Naive thymus-derived CD4-positive, alpha-beta T cell (primary cell): ENCODE results near the gene BTBD8. TPM values are rescaled to one million over a fixed set of nuclear protein-coding genes. Genes with fewer than 3 reads are reported as not detected.

Experiments used
- ATAC-seq: fragments of 150-1000 bp; cut with Tn5 transposase; 2 replicates; pipeline ENCODE4 v1.10.0; 2021; ENCODE audit warnings: mild to moderate bottlenecking, moderate library complexity
- CTCF ChIA-PET: fragments of 350-600 bp; sonication (Branson Sonifier 250); formaldehyde crosslinking; loops from one replicate; lab custom pipeline; 2021; ENCODE audit warnings: antibody characterized with exemption; lab: Charles Lee
- POLR2A ChIA-PET: fragments of 350-600 bp; sonication (Branson Sonifier 250); formaldehyde crosslinking; loops from one replicate; lab custom pipeline; 2021; ENCODE audit warnings: antibody characterized with exemption, inconsistent platforms; lab: Charles Lee
- DNase-seq, 9 donors: peaks; one replicate each; pipeline versions ENCODE4 v3.0.0 to v3.0.0-alpha.2; 2020 to 2022; ENCODE audit warnings: mixed read lengths in 1 of 9
- H3K27ac ChIP-seq: one replicate; pipeline ENCODE4 v1.7.0; 2013; ENCODE audit warnings: mild to moderate bottlenecking, low read depth, low read length, moderate library complexity
- H3K27me3 ChIP-seq, 2 donors: one replicate each; pipeline ENCODE4 v1.7.0; 2013; ENCODE audit warnings: low read length in 2 of 2, mild to moderate bottlenecking in 2 of 2, moderate library complexity in 2 of 2; ENCODE audit not compliant: control insufficient read depth in 2 of 2, insufficient read depth in 2 of 2
- H3K36me3 ChIP-seq, 3 experiments: 1 replicate in 2 of 3; 2 replicates in 1 of 3; pipeline ENCODE4 v1.7.0; 2013; ENCODE audit warnings: low read length in 3 of 3, mild to moderate bottlenecking in 3 of 3, moderate library complexity in 1 of 3; ENCODE audit not compliant: insufficient read depth in 3 of 3, control insufficient read depth in 2 of 3
- H3K4me1 ChIP-seq, 2 donors: one replicate each; pipeline ENCODE4 v1.7.0; 2013; ENCODE audit warnings: low read length in 2 of 2, mild to moderate bottlenecking in 2 of 2, moderate library complexity in 1 of 2; ENCODE audit not compliant: control insufficient read depth in 2 of 2, insufficient read depth in 2 of 2
- H3K4me3 ChIP-seq: 2 replicates; pipeline ENCODE4 v1.7.0; 2013; ENCODE audit warnings: mild to moderate bottlenecking, low read length
- H3K9me3 ChIP-seq, 3 experiments: 1 replicate in 2 of 3; 2 replicates in 1 of 3; pipeline ENCODE4 v1.7.0; 2013; ENCODE audit warnings: low read length in 3 of 3; ENCODE audit not compliant: control insufficient read depth in 2 of 3
- H3K27ac Mint-ChIP-seq, 9 donors: one replicate each; pipeline ENCODE4 v1.8.0; 2020 to 2022; ENCODE audit warnings: mixed read lengths in 9 of 9, mild to moderate bottlenecking in 8 of 9, moderate library complexity in 5 of 9, inconsistent platforms in 2 of 9
- H3K27me3 Mint-ChIP-seq, 5 donors: one replicate each; pipeline ENCODE4 v1.8.0; 2021 to 2022; ENCODE audit warnings: mixed read lengths in 5 of 5, mild to moderate bottlenecking in 1 of 5
- H3K36me3 Mint-ChIP-seq, 5 donors: one replicate each; pipeline ENCODE4 v1.8.0; 2020 to 2022; ENCODE audit warnings: mixed read lengths in 5 of 5, mild to moderate bottlenecking in 3 of 5, inconsistent platforms in 1 of 5
- H3K4me1 Mint-ChIP-seq, 7 donors: one replicate each; pipeline ENCODE4 v1.8.0; 2020 to 2022; ENCODE audit warnings: mixed read lengths in 7 of 7, mild to moderate bottlenecking in 3 of 7, inconsistent platforms in 1 of 7
- H3K4me3 Mint-ChIP-seq, 10 donors: one replicate each; pipeline ENCODE4 v1.8.0; 2020 to 2022; ENCODE audit warnings: mild to moderate bottlenecking in 10 of 10, mixed read lengths in 10 of 10, moderate library complexity in 6 of 10, inconsistent platforms in 2 of 10
- H3K9me3 Mint-ChIP-seq, 11 donors: one replicate each; pipeline ENCODE4 v1.8.0; 2020 to 2022; ENCODE audit warnings: mixed read lengths in 11 of 11, mild to moderate bottlenecking in 4 of 11, inconsistent platforms in 1 of 11, moderate library complexity in 1 of 11
- intact Hi-C, 2 donors: fragments of 100-400 bp; cut with micrococcal nuclease; formaldehyde crosslinking; loops; one replicate each; pipeline ENCODE4 v1.15.1; 2023
- polyA plus RNA-seq, 2 donors: library from polyadenylated mRNA; unstranded; fragments of 300-500 nt; fragmentation: Illumina TruSeq; gene quantifications; one replicate each; pipeline ENCODE4 v1.2.3, GENCODE V29; 2021
- total RNA-seq, 6 experiments: library from RNA in 5 of 6; stranded (reverse) in 5 of 6; gene quantifications; 1 replicate in 5 of 6; 2 replicates in 1 of 6; pipeline ENCODE4 v1.2.3 and lab custom pipeline; 2021 to 2026

The BTBD8 gene
- total and polyA plus RNA-seq, 7 experiments from 2014 or later = 1.7 to 11.4 (median 4.6) TPM

DNA sequence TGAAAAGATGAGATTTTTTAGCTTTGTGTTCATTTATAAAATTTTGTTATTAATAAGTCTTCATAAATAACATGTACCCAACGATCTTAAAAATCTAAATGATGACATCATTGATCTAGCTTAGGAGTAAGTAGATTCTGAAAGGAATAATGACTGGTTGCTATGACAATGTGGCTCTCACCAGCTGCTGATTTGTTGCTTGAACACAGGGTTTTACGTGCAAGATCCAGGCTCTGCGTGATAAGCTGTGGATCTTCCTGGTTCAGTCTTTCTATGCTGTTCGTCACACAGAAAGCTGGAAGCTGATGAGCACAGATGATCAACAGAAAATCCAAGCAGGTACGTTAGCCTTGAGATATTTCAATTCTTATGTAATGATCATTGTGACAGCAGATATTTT is 88.5 kb downstream of the BTBD8 start:
- peaks cover 0 to 1% (median 0%) of the 10 kb centered on the region in 7 donors for H3K4me1 Mint-ChIP-seq
- H3K27ac Mint-ChIP-seq = no peak overlapping the region
- H3K27me3 Mint-ChIP-seq = no peaks in the 10 kb centered on the region
- Histone ChIP-seq H3K27ac (no peak overlapping the region), H3K27me3 (no peaks in the 10 kb centered on the region), H3K9me3 (no peaks in the 10 kb centered on the region), H3K4me3 (no peak overlapping the region), H3K36me3 (peaks cover 0 to 3% (median 0%) of the 10 kb centered on the region in 3 experiments), H3K4me1 (no peaks in the 10 kb centered on the region)
- H3K9me3 Mint-ChIP-seq = no peaks in the 10 kb centered on the region
- CTCF ChIA-PET = no interaction called here
- DNase-seq = no peak
- no peak for ATAC-seq
- H3K36me3 Mint-ChIP-seq = peaks cover 0 to 23% (median 8%) of the 10 kb centered on the region in 5 donors
- intact Hi-C loops = no loop called here
- H3K4me3 Mint-ChIP-seq = no peak overlapping the region
- POLR2A ChIA-PET = no interaction called here

GRCh38 chr1:92169214-92170005 is 89.3 kb downstream of the BTBD8 start:
- ChIA-PET POLR2A (no interaction called here), CTCF (no interaction called here)
- Mint-ChIP-seq H3K9me3 (no peaks in the 10 kb centered on the region), H3K36me3 (peaks cover 0 to 27% (median 4%) of the 10 kb centered on the region in 5 donors), H3K4me1 (peaks cover 0 to 1% (median 0%) of the 10 kb centered on the region in 7 donors), H3K27ac (no peak overlapping the region), H3K27me3 (no peaks in the 10 kb centered on the region), H3K4me3 (no peak overlapping the region)
- H3K4me3 ChIP-seq = no peak overlapping the region
- no peak for DNase-seq
- H3K36me3 ChIP-seq = peaks cover 0 to 3% (median 0%) of the 10 kb centered on the region in 3 experiments
- no peak overlapping the region for H3K27ac ChIP-seq
- no peaks in the 10 kb centered on the region for H3K9me3 ChIP-seq
- no peaks in the 10 kb centered on the region for H3K4me1 ChIP-seq
- intact Hi-C loops = no loop called here
- no peaks in the 10 kb centered on the region for H3K27me3 ChIP-seq
- ATAC-seq = no peak

DNA sequence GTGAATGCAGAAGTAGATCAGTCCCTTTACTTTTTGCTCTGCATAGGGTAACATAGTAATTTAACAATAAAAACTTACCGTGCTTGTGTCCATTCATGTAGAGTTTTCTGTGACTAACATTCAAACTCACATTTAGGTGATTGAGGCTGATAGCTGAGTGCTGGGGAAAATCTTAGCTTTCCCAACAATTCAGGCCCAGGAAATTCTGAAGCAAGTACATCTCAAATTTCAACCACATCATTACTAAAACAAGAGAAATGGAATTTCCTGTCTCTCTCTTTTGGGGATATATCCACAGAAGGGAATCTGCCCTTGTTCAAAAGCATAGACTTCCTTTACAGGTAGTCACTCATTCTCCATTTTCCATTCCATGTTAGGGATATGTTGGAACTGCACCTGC is 104.5 kb downstream of the BTBD8 start:
- Mint-ChIP-seq H3K36me3 (peaks cover 0 to 36% (median 29%) of the 10 kb centered on the region in 5 donors), H3K27ac (no peak overlapping the region), H3K4me3 (no peak overlapping the region), H3K27me3 (no peaks in the 10 kb centered on the region), H3K4me1 (peaks cover 0 to 1% (median 0%) of the 10 kb centered on the region in 7 donors), H3K9me3 (peaks cover 0 to 4% (median 0%) of the 10 kb centered on the region in 11 donors)
- POLR2A ChIA-PET = no interaction called here
- no peak for DNase-seq
- no peak overlapping the region for H3K27ac ChIP-seq
- intact Hi-C loops = no loop called here
- H3K4me3 ChIP-seq = no peak overlapping the region
- H3K9me3 ChIP-seq = no peaks in the 10 kb centered on the region
- no peak for ATAC-seq
- H3K27me3 ChIP-seq = no peaks in the 10 kb centered on the region
- no peaks in the 10 kb centered on the region for H3K4me1 ChIP-seq
- CTCF ChIA-PET = no interaction called here
- no peaks in the 10 kb centered on the region for H3K36me3 ChIP-seq

GRCh38 chr1:92186081-92186480 is 105.9 kb downstream of the BTBD8 start:
- Histone ChIP-seq H3K27ac (no peak overlapping the region), H3K27me3 (no peaks in the 10 kb centered on the region), H3K36me3 (no peaks in the 10 kb centered on the region), H3K9me3 (no peaks in the 10 kb centered on the region), H3K4me3 (no peak overlapping the region), H3K4me1 (no peaks in the 10 kb centered on the region)
- Mint-ChIP-seq H3K4me1 (peaks cover 0 to 1% (median 0%) of the 10 kb centered on the region in 7 donors), H3K36me3 (peaks cover 0 to 23% (median 16%) of the 10 kb centered on the region in 5 donors), H3K9me3 (peaks cover 0 to 4% (median 0%) of the 10 kb centered on the region in 11 donors), H3K4me3 (no peak overlapping the region), H3K27me3 (no peaks in the 10 kb centered on the region), H3K27ac (no peak overlapping the region)
- intact Hi-C loops = no loop called here
- DNase-seq = no peak
- ATAC-seq = no peak
- ChIA-PET CTCF (no interaction called here), POLR2A (interaction anchor here (0.7 kb wide), 1 partner anchor 39 kb away, joined by 3 read pairs; no protein-coding TSS in a partner anchor)

- H3K27ac ChIP-seq = no peak overlapping the region
- no peaks in the 10 kb centered on the region for H3K4me1 ChIP-seq
- peaks cover 0 to 7% (median 4%) of the 10 kb centered on the region in 5 donors for H3K36me3 Mint-ChIP-seq
- ChIA-PET POLR2A (no interaction called here), CTCF (no interaction called here)
- no peaks in the 10 kb centered on the region for H3K9me3 ChIP-seq
- H3K4me1 Mint-ChIP-seq = no peaks in the 10 kb centered on the region
- peaks cover 0 to 3% (median 0%) of the 10 kb centered on the region in 5 donors for H3K27me3 Mint-ChIP-seq
- DNase-seq (no peak), ATAC-seq (no peak)
- no peak overlapping the region for H3K4me3 ChIP-seq
- H3K27me3 ChIP-seq = no peaks in the 10 kb centered on the region
- no peak overlapping the region for H3K4me3 Mint-ChIP-seq
- peaks cover 0 to 4% (median 0%) of the 10 kb centered on the region in 11 donors for H3K9me3 Mint-ChIP-seq
- H3K36me3 ChIP-seq = no peaks in the 10 kb centered on the region
- intact Hi-C loops = no loop called here
- peak overlapping the region in 2 of 9 donors; percentile 3 to 14 for H3K27ac Mint-ChIP-seq
These were observed 108.5 kb downstream of the BTBD8 start for GRCh38 chr1:92188436-92189255.

- intact Hi-C loops = loop anchor here in 1 of 2 donors (10.0 kb wide), 1 partner anchor 63 kb away; no protein-coding TSS in a partner anchor
- H3K27ac ChIP-seq = no peak overlapping the region
- no peaks in the 10 kb centered on the region for H3K4me1 ChIP-seq
- DNase-seq (no peak), ATAC-seq (no peak)
- ChIA-PET CTCF (no interaction called here), POLR2A (interaction anchor here (1.1 kb wide), 1 partner anchor 111 kb away, joined by 3 read pairs; no protein-coding TSS in a partner anchor)
- no peaks in the 10 kb centered on the region for H3K36me3 ChIP-seq
- peaks cover 0 to 4% (median 0%) of the 10 kb centered on the region in 11 donors for H3K9me3 Mint-ChIP-seq
- no peaks in the 10 kb centered on the region for H3K4me1 Mint-ChIP-seq
- H3K27me3 Mint-ChIP-seq = peaks cover 0 to 6% (median 0%) of the 10 kb centered on the region in 5 donors
- no peak overlapping the region for H3K4me3 Mint-ChIP-seq
- no peaks in the 10 kb centered on the region for H3K27me3 ChIP-seq
- no peak overlapping the region for H3K4me3 ChIP-seq
- no peaks in the 10 kb centered on the region for H3K36me3 Mint-ChIP-seq
- H3K9me3 ChIP-seq = no peaks in the 10 kb centered on the region
- no peak overlapping the region for H3K27ac Mint-ChIP-seq
These were observed 111.6 kb downstream of the BTBD8 start for GRCh38 chr1:92191726-92192125.
